Subcutaneous adipose tissue (tissue), 4 donors: ENCODE data around the gene SART1. TPM values are rescaled to one million over a fixed set of nuclear protein-coding genes. Genes with fewer than 3 reads are reported as not detected.

Experiments
- total RNA-seq, 4 donors: library from RNA; depleted of rRNA; stranded (reverse); fragments of >200 nt; gene quantifications; one replicate each; pipeline ENCODE4 v1.1.0, GENCODE V29; 2016
- TF ChIP-seq, protein P1 (sequence below): fragments of 450-650 bp; IDR thresholded peaks from one replicate; pipeline ENCODE4 v1.5.1; 2016; ENCODE audit warnings: low read depth, mild to moderate bottlenecking, control low read depth, antibody characterized with exemption, moderate library complexity

SART1 gene
- total RNA-seq, 4 donors from 2014 or later, result 33.7 to 69.9 (median 41.8) TPM

DNA sequence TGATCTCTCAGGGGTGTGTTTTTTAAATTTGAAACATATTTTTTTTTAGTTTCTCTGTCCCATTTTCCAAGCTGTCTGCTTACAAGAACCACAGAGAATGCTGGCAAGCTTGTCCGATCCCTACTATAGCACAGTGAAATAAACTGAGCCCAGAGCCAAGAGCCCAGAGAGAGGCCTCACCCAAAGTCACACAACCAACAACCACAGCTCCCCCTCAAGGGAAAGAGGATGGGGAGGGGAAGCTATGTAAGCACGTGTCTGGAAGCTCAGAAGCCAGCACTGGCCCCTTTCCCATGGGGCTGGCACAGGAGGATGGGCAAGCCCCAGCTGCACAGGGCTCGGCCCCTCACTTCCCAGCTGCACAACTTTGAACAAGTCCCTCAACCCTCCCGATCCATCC, 3.2 kb upstream of the SART1 start:
- TF ChIP-seq, protein P1, sequence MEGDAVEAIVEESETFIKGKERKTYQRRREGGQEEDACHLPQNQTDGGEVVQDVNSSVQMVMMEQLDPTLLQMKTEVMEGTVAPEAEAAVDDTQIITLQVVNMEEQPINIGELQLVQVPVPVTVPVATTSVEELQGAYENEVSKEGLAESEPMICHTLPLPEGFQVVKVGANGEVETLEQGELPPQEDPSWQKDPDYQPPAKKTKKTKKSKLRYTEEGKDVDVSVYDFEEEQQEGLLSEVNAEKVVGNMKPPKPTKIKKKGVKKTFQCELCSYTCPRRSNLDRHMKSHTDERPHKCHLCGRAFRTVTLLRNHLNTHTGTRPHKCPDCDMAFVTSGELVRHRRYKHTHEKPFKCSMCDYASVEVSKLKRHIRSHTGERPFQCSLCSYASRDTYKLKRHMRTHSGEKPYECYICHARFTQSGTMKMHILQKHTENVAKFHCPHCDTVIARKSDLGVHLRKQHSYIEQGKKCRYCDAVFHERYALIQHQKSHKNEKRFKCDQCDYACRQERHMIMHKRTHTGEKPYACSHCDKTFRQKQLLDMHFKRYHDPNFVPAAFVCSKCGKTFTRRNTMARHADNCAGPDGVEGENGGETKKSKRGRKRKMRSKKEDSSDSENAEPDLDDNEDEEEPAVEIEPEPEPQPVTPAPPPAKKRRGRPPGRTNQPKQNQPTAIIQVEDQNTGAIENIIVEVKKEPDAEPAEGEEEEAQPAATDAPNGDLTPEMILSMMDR, result no peak

DNA sequence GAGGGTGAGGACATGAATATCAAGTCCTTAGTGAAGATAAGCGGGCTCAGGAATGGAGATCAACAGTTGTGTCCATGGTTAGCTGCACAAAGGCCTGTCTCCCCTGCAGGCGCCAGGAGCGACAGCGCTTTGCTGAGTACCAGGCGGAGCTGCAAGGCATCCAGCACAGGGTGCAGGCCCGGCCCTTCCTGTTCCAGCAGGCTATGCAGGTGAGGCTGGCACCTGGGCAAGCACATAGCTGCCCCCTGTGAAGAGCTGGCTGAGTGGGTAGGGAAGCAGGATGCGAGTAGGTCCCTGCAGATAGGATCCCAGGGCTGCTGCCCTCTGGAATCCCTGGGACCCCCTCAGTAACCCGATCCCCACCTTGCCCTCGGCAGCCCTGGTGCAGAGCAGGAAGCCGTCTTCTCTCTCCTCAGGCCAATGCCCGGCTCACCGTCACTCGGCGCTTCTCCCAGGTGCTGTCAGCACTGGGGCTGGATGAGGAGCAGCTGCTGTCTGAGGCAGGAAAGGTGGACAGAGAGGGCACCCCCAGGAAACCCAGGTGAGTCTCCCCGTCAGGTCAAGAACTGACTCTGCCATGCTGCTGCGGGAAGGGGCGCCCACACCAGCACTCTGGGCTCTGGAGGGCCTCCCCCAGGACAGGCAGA, 2.6 kb upstream of the SART1 start:
- TF ChIP-seq, protein P1, result no peak

- TF ChIP-seq, protein P1, result no peak
Measured at GRCh38 chr11:65960824-65961266, 689 bp upstream of the SART1 start.

GRCh38 chr11:65962141-65962564, 619 bp downstream of the SART1 start:
- TF ChIP-seq, protein P1, result no peak

GRCh38 chr11:65964906-65965305, 3.4 kb downstream of the SART1 start:
- TF ChIP-seq, protein P1, result no peak

DNA sequence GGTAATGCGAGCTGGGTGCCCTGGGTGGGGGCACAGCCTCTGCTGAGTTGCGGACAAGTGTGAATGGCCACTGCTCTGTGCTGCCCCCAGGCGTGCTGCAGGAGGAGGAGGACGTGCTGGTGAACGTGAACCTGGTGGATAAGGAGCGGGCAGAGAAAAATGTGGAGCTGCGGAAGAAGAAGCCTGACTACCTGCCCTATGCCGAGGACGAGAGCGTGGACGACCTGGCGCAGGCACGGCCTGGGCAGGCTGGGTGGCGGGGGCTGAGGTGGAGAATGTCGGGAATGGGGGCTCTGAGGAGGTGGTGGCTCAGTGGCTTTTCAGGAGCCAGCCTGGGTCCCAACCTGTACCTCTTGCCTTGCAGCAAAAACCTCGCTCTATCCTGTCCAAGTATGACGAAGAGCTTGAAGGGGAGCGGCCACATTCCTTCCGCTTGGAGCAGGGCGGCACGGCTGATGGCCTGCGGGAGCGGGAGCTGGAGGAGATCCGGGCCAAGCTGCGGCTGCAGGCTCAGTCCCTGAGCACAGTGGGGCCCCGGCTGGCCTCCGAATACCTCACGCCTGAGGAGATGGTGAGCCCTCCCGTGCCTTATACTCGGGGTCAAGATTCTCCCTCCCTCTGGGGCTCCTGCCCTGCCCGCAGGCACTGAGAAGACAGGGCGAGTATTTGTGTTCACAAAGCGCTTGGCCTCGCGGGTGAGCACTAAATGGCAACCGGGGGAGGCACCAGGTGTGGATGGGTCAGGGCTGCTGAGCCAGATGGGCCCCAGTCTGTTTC, 4.6 kb downstream of the SART1 start:
- TF ChIP-seq, protein P1, result no peak

GRCh38 chr11:65967329-65967934, 5.9 kb downstream of the SART1 start:
- TF ChIP-seq, protein P1, result no peak
